ENCODE measurements around the gene TCN2.

Gene TCN2

DNA sequence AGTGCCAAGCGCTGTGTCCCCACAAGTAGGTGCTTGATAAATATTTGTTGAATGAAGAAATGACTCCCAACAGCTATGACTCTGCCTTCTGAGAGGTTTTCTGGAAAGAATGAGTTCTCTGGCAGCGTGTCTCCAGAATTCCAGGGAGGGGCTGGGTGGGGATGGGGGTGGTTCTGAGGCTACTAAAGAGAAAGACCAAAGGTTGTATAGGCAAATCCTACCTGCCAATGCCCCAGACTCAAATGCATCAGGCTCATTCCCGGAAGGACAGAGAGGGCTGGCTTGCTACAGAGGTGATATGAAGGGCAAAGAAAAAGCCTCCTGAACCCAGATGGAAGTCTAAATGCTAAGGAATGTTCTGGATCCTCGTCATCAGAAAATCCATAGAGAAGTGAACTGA is 58.8 kb downstream of the TCN2 start:
- Histone ChIP-seq H3K9me3 (ENCODE audit: control insufficient read depth, low read length) (no peaks in the 10 kb centered on the region), H2BK120ac (ENCODE audit: low read depth, low read length) (no peak overlapping the region), H3K18ac (ENCODE audit: low read depth in 1 of 2, low read length in 2 of 2) (no peak overlapping the region), H3K14ac (ENCODE audit: low read length in 2 of 2) (no peak overlapping the region), H4K91ac (ENCODE audit: low read length) (peak overlapping the region; percentile 18), H2AK5ac (ENCODE audit: low read length, severe bottlenecking) (no peak overlapping the region), H2BK12ac (ENCODE audit: low read length in 2 of 2) (no peak overlapping the region), H3K4me2 (ENCODE audit: low read length, poor library complexity, severe bottlenecking) (no peak overlapping the region), H3K23ac (ENCODE audit: low read length in 2 of 2) (no peak overlapping the region), H3K27ac (ENCODE audit: low read length, poor library complexity, severe bottlenecking) (no peak overlapping the region), H2BK5ac (ENCODE audit: low read depth, low read length, poor library complexity, severe bottlenecking) (no peak overlapping the region), H3K27me3 (ENCODE audit: control insufficient read depth in 1 of 2, insufficient read depth in 1 of 2, low read length in 2 of 2) (no peaks in the 10 kb centered on the region), H3K9ac (ENCODE audit: low read length) (no peak overlapping the region), H2BK15ac (ENCODE audit: low read depth, poor library complexity, severe bottlenecking) (no peak overlapping the region), H3K4ac (ENCODE audit: low read depth in 1 of 2, low read length in 2 of 2) (no peak overlapping the region), H2AFZ (ENCODE audit: low read depth, low read length) (no peak overlapping the region), H3K36me3 (ENCODE audit: control insufficient read depth in 1 of 2, insufficient read depth in 2 of 2, low read depth in 1 of 2, low read length in 2 of 2) (peaks cover 26 to 33% of the 10 kb centered on the region in 2 experiments), H3K4me1 (ENCODE audit: control insufficient read depth, insufficient read depth, low read depth, low read length) (peaks cover 9% of the 10 kb centered on the region), H3K79me1 (replicated peaks; ENCODE audit: low read length, poor library complexity, severe bottlenecking) (peaks cover 22% of the 10 kb centered on the region), H3K4me3 (ENCODE audit: insufficient read depth in 1 of 2, low read depth in 1 of 2, low read length in 2 of 2) (peak overlapping the region in 1 of 2 experiments; percentile 22), H4K8ac (ENCODE audit: low read length) (no peak overlapping the region)
- no peak for DNase-seq
- WGBS, result 95% methylated on average over 3 of the region's 4 CpGs

DNA sequence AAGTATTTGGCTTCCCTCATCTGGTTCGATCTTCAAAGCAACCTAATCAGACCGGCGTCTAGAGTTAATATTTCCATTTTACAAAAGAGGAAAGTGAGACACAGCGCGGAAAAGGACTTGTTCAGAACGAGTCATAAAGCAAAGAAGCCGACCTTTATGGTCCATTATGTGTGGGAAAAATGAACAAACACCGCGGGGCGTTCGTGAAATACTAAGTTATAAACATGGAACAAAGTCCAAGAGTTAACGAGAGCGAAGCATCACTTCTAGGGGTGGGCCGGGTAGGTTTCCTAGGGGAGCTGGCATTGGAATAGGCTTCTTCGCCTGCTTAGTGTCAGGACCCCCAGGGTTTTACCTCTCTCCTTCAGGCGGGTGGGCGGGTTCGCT is 60.1 kb downstream of the TCN2 start:
- peaks cover 24 to 26% of the 10 kb centered on the region in 2 experiments for H3K36me3 ChIP-seq (ENCODE audit: control insufficient read depth in 1 of 2, insufficient read depth in 2 of 2, low read depth in 1 of 2, low read length in 2 of 2)
- DNase-seq, result no peak

DNA sequence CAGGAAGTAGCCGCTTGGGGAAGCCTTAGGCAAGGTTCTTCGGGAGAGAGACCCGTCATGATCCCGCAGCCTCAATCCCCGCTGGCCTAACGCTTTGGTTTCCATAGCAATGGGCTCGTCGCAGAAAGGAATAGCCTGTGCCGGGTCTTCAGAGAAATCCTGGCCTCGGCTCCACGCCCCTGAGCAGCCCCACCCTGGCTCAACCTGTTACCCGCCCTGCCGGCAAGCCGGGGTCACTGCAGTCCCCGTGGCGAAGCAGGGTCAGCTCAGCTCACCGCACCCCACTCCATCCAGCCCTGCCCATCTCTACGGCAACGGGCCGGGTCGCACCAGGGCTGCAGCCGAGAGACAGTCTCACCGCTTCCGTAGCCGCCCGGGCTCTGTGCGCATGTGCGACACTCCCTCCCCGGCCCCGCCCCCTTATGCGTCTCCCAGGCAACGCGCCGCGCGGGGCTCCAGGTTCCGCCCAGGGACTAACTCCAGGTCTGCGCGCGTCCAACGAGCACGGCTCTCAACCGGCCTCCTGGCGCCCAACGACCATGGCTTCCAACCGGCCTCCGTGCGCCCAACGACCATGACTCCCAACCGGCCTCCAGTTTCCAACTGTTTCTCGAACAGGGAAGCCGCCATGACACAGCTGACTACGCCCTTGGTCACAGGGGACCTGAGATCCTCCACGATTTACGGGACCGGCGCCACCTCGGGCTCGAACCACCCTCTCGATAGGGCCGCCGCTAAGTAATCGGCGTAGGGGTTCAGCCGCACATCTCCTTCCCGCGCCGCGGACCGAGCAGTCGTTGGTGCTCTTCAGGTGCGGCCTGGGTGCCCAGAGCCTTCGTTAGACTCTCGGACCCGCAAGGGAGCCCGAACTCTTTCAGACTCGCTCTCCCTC is 60.8 kb downstream of the TCN2 start, which contains the start of gene DUSP18:
Gene DUSP18, minus strand, starts transcription at position 382 of the 892 bp plus-strand sequence. CDS start 3,872 bp downstream, outside the sequence.
- H3K27ac ChIP-seq (ENCODE audit: low read length, poor library complexity, severe bottlenecking), result no peak within 1 kb of the TSS
- peak within 1 kb of the TSS; percentile 60 for H2BK15ac ChIP-seq (ENCODE audit: low read depth, poor library complexity, severe bottlenecking)
- H3K23ac ChIP-seq (ENCODE audit: low read length in 2 of 2), result peak within 1 kb of the TSS in 1 of 2 experiments; percentile 34
- H4K8ac ChIP-seq (ENCODE audit: low read length), result peak within 1 kb of the TSS; percentile 85
- peak within 1 kb of the TSS in 1 of 2 experiments; percentile 40 for H2BK12ac ChIP-seq (ENCODE audit: low read length in 2 of 2)
- WGBS, result under 1% methylated on average over 77 of the region's 77 CpGs
- DNase-seq, result peak; percentile 91
- H3K14ac ChIP-seq (ENCODE audit: low read length in 2 of 2), result peak within 1 kb of the TSS in 1 of 2 experiments; percentile 95
- H2AFZ ChIP-seq (ENCODE audit: low read depth, low read length), result peak within 1 kb of the TSS; percentile 95
- no peaks in the 10 kb centered on the region for H3K9me3 ChIP-seq (ENCODE audit: control insufficient read depth, low read length)
- peak within 1 kb of the TSS; percentile 82 for H4K91ac ChIP-seq (ENCODE audit: low read length)
- no peaks in the 10 kb centered on the region for H3K27me3 ChIP-seq (ENCODE audit: control insufficient read depth in 1 of 2, insufficient read depth in 1 of 2, low read length in 2 of 2)
- no peak within 1 kb of the TSS for H2BK5ac ChIP-seq (ENCODE audit: low read depth, low read length, poor library complexity, severe bottlenecking)
- H3K9ac ChIP-seq (ENCODE audit: low read length), result peak within 1 kb of the TSS; percentile 97
- no peak within 1 kb of the TSS for H2AK5ac ChIP-seq (ENCODE audit: low read length, severe bottlenecking)
- peaks cover 9% of the 10 kb centered on the region for H3K4me1 ChIP-seq (ENCODE audit: control insufficient read depth, insufficient read depth, low read depth, low read length)
- peak within 1 kb of the TSS; percentile 77 to 87 for H3K18ac ChIP-seq (ENCODE audit: low read depth in 1 of 2, low read length in 2 of 2)
- H3K4me2 ChIP-seq (ENCODE audit: low read length, poor library complexity, severe bottlenecking), result peak within 1 kb of the TSS; percentile 79
- H3K4me3 ChIP-seq (ENCODE audit: insufficient read depth in 1 of 2, low read depth in 1 of 2, low read length in 2 of 2), result peak within 1 kb of the TSS; percentile 91 to 94
- peaks cover 22% of the 10 kb centered on the region for H3K79me1 ChIP-seq (replicated peaks; ENCODE audit: low read length, poor library complexity, severe bottlenecking)
- H3K4ac ChIP-seq (ENCODE audit: low read depth in 1 of 2, low read length in 2 of 2), result peak within 1 kb of the TSS; percentile 42 to 49
- H2BK120ac ChIP-seq (ENCODE audit: low read depth, low read length), result no peak within 1 kb of the TSS
- H3K36me3 ChIP-seq (ENCODE audit: control insufficient read depth in 1 of 2, insufficient read depth in 2 of 2, low read depth in 1 of 2, low read length in 2 of 2), result peaks cover 18 to 20% of the 10 kb centered on the region in 2 experiments

More for the DNA sequence above, 60.1 kb downstream of the TCN2 start:
- Histone ChIP-seq H3K9ac (ENCODE audit: low read length) (peak overlapping the region; percentile 97), H2AK5ac (ENCODE audit: low read length, severe bottlenecking) (no peak overlapping the region), H3K4ac (ENCODE audit: low read depth in 1 of 2, low read length in 2 of 2) (no peak overlapping the region), H4K8ac (ENCODE audit: low read length) (peak overlapping the region; percentile 19), H2AFZ (ENCODE audit: low read depth, low read length) (peak overlapping the region; percentile 59), H2BK15ac (ENCODE audit: low read depth, poor library complexity, severe bottlenecking) (no peak overlapping the region), H3K18ac (ENCODE audit: low read depth in 1 of 2, low read length in 2 of 2) (peak overlapping the region in 1 of 2 experiments; percentile 46), H3K9me3 (ENCODE audit: control insufficient read depth, low read length) (no peaks in the 10 kb centered on the region), H3K4me1 (ENCODE audit: control insufficient read depth, insufficient read depth, low read depth, low read length) (peaks cover 9% of the 10 kb centered on the region), H3K27me3 (ENCODE audit: control insufficient read depth in 1 of 2, insufficient read depth in 1 of 2, low read length in 2 of 2) (no peaks in the 10 kb centered on the region), H3K4me2 (ENCODE audit: low read length, poor library complexity, severe bottlenecking) (peak overlapping the region; percentile 79), H3K27ac (ENCODE audit: low read length, poor library complexity, severe bottlenecking) (no peak overlapping the region), H2BK12ac (ENCODE audit: low read length in 2 of 2) (no peak overlapping the region), H3K23ac (ENCODE audit: low read length in 2 of 2) (no peak overlapping the region), H3K14ac (ENCODE audit: low read length in 2 of 2) (no peak overlapping the region), H3K79me1 (replicated peaks; ENCODE audit: low read length, poor library complexity, severe bottlenecking) (peaks cover 22% of the 10 kb centered on the region), H2BK5ac (ENCODE audit: low read depth, low read length, poor library complexity, severe bottlenecking) (no peak overlapping the region), H2BK120ac (ENCODE audit: low read depth, low read length) (no peak overlapping the region), H3K4me3 (ENCODE audit: insufficient read depth in 1 of 2, low read depth in 1 of 2, low read length in 2 of 2) (peak overlapping the region; percentile 91 to 94), H4K91ac (ENCODE audit: low read length) (no peak overlapping the region)
- 25% methylated on average over 18 of the region's 18 CpGs for WGBS

DNA sequence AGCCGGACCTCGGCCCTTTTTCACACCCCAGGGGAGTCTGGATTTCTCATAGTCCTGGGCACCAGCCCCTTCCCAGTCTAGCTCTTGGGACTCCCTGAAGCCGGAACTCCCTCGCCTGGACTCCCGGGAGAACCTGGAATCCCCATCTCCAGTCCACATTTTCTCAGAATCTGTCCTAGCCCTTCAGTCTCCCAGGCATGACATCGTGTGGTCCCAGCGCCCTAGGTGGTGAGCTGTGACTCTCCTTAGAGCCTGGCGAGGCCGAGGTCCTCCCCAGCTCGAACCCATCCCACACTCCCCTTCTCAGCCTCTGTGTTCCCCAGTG is 61.4 kb downstream of the TCN2 start:
- WGBS, result 24% methylated on average over 10 of the region's 10 CpGs

More for the DNA sequence above, 61.4 kb downstream of the TCN2 start:
- peaks cover 8% of the 10 kb centered on the region for H3K4me1 ChIP-seq (ENCODE audit: control insufficient read depth, insufficient read depth, low read depth, low read length)
- H2AFZ ChIP-seq (ENCODE audit: low read depth, low read length), result peak overlapping the region; percentile 95
- H3K79me1 ChIP-seq (replicated peaks; ENCODE audit: low read length, poor library complexity, severe bottlenecking), result peaks cover 21% of the 10 kb centered on the region
- no peak overlapping the region for H3K27ac ChIP-seq (ENCODE audit: low read length, poor library complexity, severe bottlenecking)
- H3K36me3 ChIP-seq (ENCODE audit: control insufficient read depth in 1 of 2, insufficient read depth in 2 of 2, low read depth in 1 of 2, low read length in 2 of 2), result peaks cover 13 to 14% of the 10 kb centered on the region in 2 experiments
- no peak overlapping the region for H2BK120ac ChIP-seq (ENCODE audit: low read depth, low read length)
- peak overlapping the region; percentile 85 for H4K8ac ChIP-seq (ENCODE audit: low read length)
- peak overlapping the region; percentile 79 for H3K4me2 ChIP-seq (ENCODE audit: low read length, poor library complexity, severe bottlenecking)
- H3K4ac ChIP-seq (ENCODE audit: low read depth in 1 of 2, low read length in 2 of 2), result peak overlapping the region; percentile 42 to 49
- DNase-seq, result no peak
- no peak overlapping the region for H2AK5ac ChIP-seq (ENCODE audit: low read length, severe bottlenecking)
- H4K91ac ChIP-seq (ENCODE audit: low read length), result no peak overlapping the region
- H2BK15ac ChIP-seq (ENCODE audit: low read depth, poor library complexity, severe bottlenecking), result no peak overlapping the region
- H3K18ac ChIP-seq (ENCODE audit: low read depth in 1 of 2, low read length in 2 of 2), result peak overlapping the region; percentile 77 to 87
- no peak overlapping the region for H3K14ac ChIP-seq (ENCODE audit: low read length in 2 of 2)
- peak overlapping the region; percentile 97 for H3K9ac ChIP-seq (ENCODE audit: low read length)
- H3K23ac ChIP-seq (ENCODE audit: low read length in 2 of 2), result peak overlapping the region in 1 of 2 experiments; percentile 34
- H2BK5ac ChIP-seq (ENCODE audit: low read depth, low read length, poor library complexity, severe bottlenecking), result no peak overlapping the region
- no peaks in the 10 kb centered on the region for H3K9me3 ChIP-seq (ENCODE audit: control insufficient read depth, low read length)
- H3K4me3 ChIP-seq (ENCODE audit: insufficient read depth in 1 of 2, low read depth in 1 of 2, low read length in 2 of 2), result peak overlapping the region; percentile 91 to 94
- H3K27me3 ChIP-seq (ENCODE audit: control insufficient read depth in 1 of 2, insufficient read depth in 1 of 2, low read length in 2 of 2), result no peaks in the 10 kb centered on the region
- H2BK12ac ChIP-seq (ENCODE audit: low read length in 2 of 2), result peak overlapping the region in 1 of 2 experiments; percentile 15
